A204.1 (cell line): Measurements from ENCODE around the gene PRKCE.

Source experiments
- FAIRE-seq: peaks from 2 replicates; lab custom pipeline; 2012; peaks lifted over from hg19 to GRCh38; lab: Jason Lieb, UNC

The PRKCE gene

GRCh38 chr2:45813003-45813941 is 161.8 kb downstream of the PRKCE start:
- FAIRE-seq = no peak

- FAIRE-seq = no peak
Observed at GRCh38 chr2:45814488-45814887, 163.0 kb downstream of the PRKCE start.

- FAIRE-seq = no peak
Observed at GRCh38 chr2:45814951-45815621, 163.6 kb downstream of the PRKCE start.

GRCh38 chr2:45816272-45816671 is 164.8 kb downstream of the PRKCE start:
- no peak for FAIRE-seq

GRCh38 chr2:45818591-45818990 is 167.1 kb downstream of the PRKCE start:
- no peak for FAIRE-seq

GRCh38 chr2:45820048-45820447 is 168.6 kb downstream of the PRKCE start:
- no peak for FAIRE-seq

GRCh38 chr2:45821558-45822271 is 170.2 kb downstream of the PRKCE start:
- no peak for FAIRE-seq

- FAIRE-seq = no peak
Observed at GRCh38 chr2:45822272-45822630, 170.8 kb downstream of the PRKCE start.

GRCh38 chr2:45823723-45824206 is 172.3 kb downstream of the PRKCE start:
- no peak for FAIRE-seq

GRCh38 chr2:45825001-45825651 is 173.7 kb downstream of the PRKCE start:
- FAIRE-seq = no peak

- no peak for FAIRE-seq
Observed at GRCh38 chr2:45826460-45826859, 175.0 kb downstream of the PRKCE start.

GRCh38 chr2:45826884-45827635 is 175.6 kb downstream of the PRKCE start:
- FAIRE-seq = no peak

GRCh38 chr2:45830322-45830721 is 178.8 kb downstream of the PRKCE start:
- no peak for FAIRE-seq

GRCh38 chr2:45833301-45833967 is 182.0 kb downstream of the PRKCE start:
- FAIRE-seq = no peak

GRCh38 chr2:45833968-45834344 is 182.5 kb downstream of the PRKCE start:
- no peak for FAIRE-seq

GRCh38 chr2:45834372-45834771 is 182.9 kb downstream of the PRKCE start:
- no peak for FAIRE-seq

- no peak for FAIRE-seq
Observed at GRCh38 chr2:45834858-45835257, 183.4 kb downstream of the PRKCE start.

GRCh38 chr2:45836316-45836715 is 184.8 kb downstream of the PRKCE start:
- no peak for FAIRE-seq

- FAIRE-seq = no peak
Observed at GRCh38 chr2:45836740-45837139, 185.3 kb downstream of the PRKCE start.

- FAIRE-seq = no peak
Observed at GRCh38 chr2:45837812-45838341, 186.4 kb downstream of the PRKCE start.
